PC-9 (cell line): ENCODE data around the gene CROCC. TPM values are rescaled to one million over a fixed set of nuclear protein-coding genes. Genes with fewer than 3 reads are reported as not detected.
"Not testable (repeated sequence)": the region's sequence is repeated elsewhere in the genome, so short reads cannot be mapped to it uniquely, and the experiment has no call there.

Experiments
- BruUV-seq: library from RNA; stranded (reverse); fragments of 400-500 nt; replicated peaks from 2 replicates; lab custom pipeline; 2021; lab: Mats Ljungman, UMichigan
- CTCF ChIA-PET: fragments of 300-600 bp; sonication (Branson Sonifier 250); formaldehyde crosslinking; loops from one replicate; lab custom pipeline; 2022; ENCODE audit warnings: antibody characterized with exemption; lab: Charles Lee
- POLR2A ChIA-PET: fragments of 300-600 bp; sonication (Branson Sonifier 250); formaldehyde crosslinking; loops from one replicate; lab custom pipeline; 2022; ENCODE audit warnings: antibody characterized with exemption; ENCODE audit not compliant: unreplicated experiment; lab: Charles Lee
- DNase-seq, 2 experiments: peaks; one replicate each; pipeline versions ENCODE4 v3.0.0 to v3.0.0-alpha.2; 2015 to 2022; ENCODE audit warnings: mixed read lengths in 1 of 2
- H2AFZ ChIP-seq: fragments of 200-600 bp; sonication (generic); 2 replicates; pipeline ENCODE4 v1.8.1; 2017; ENCODE audit warnings: antibody characterized with exemption
- H3F3A ChIP-seq: fragments of 200-600 bp; sonication (generic); 2 replicates; pipeline ENCODE4 v1.8.1; 2017; ENCODE audit warnings: antibody characterized with exemption, mild to moderate bottlenecking, low read depth; ENCODE audit not compliant: insufficient read depth
- H3K27ac ChIP-seq: fragments of 200-600 bp; sonication (generic); 2 replicates; pipeline ENCODE4 v1.6.1; 2016; ENCODE audit warnings: mixed run types
- H3K27me3 ChIP-seq: fragments of 200-600 bp; sonication (generic); 2 replicates; pipeline ENCODE4 v1.6.1; 2016; ENCODE audit warnings: low read depth, mixed run types; ENCODE audit not compliant: insufficient read depth
- H3K36me3 ChIP-seq: fragments of 200-600 bp; sonication (generic); 2 replicates; pipeline ENCODE4 v1.6.1; 2016; ENCODE audit warnings: low read depth, mixed run types
- H3K4me1 ChIP-seq: fragments of 200-600 bp; sonication (generic); replicated peaks from 2 replicates; pipeline ENCODE4 v1.6.1; 2016; ENCODE audit warnings: mixed run types; ENCODE audit not compliant: insufficient read depth
- H3K4me2 ChIP-seq: fragments of 200-600 bp; sonication (generic); 2 replicates; pipeline ENCODE4 v1.6.1; 2017; ENCODE audit warnings: mixed run types
- H3K4me3 ChIP-seq: fragments of 200-600 bp; sonication (generic); 2 replicates; pipeline ENCODE4 v1.6.1; 2016; ENCODE audit warnings: mixed run types
- H3K79me2 ChIP-seq: fragments of 200-600 bp; sonication (generic); 2 replicates; pipeline ENCODE4 v1.6.1; 2017; ENCODE audit warnings: low read depth, mixed run types
- H3K9me2 ChIP-seq: fragments of 200-600 bp; sonication (generic); 2 replicates; pipeline ENCODE4 v1.8.1; 2017; ENCODE audit warnings: mild to moderate bottlenecking; ENCODE audit not compliant: insufficient read depth
- H3K9me3 ChIP-seq: fragments of 200-600 bp; sonication (generic); 2 replicates; pipeline ENCODE4 v1.8.1; 2016; ENCODE audit warnings: low read depth; ENCODE audit not compliant: insufficient read depth
- H4K20me1 ChIP-seq: fragments of 200-600 bp; sonication (generic); 2 replicates; pipeline ENCODE4 v1.8.1; 2017; ENCODE audit not compliant: insufficient read depth
- EZH2 ChIP-seq: fragments of 200-600 bp; sonication (generic); IDR thresholded peaks from 2 replicates; pipeline ENCODE4 v1.8.0; 2017; ENCODE audit warnings: antibody characterized with exemption, low read depth
- intact Hi-C: fragments of 100-400 bp; cut with micrococcal nuclease; formaldehyde crosslinking; loops from one replicate; pipeline ENCODE4 v1.10.0; 2022; ENCODE audit not compliant: unreplicated experiment
- total RNA-seq: library from RNA; stranded (reverse); gene quantifications from 2 replicates; pipeline ENCODE4 v1.2.3, GENCODE V29; 2021
- TF ChIP-seq, protein P1 (sequence below): fragments of 200-600 bp; sonication (generic); conservative IDR thresholded peaks from 2 replicates; pipeline ENCODE4 v1.6.1; 2017; ENCODE audit warnings: mixed run types, antibody characterized with exemption, mild to moderate bottlenecking, moderate library complexity

The CROCC gene
- total RNA-seq, 1 experiment from 2014 or later, result 18.9 TPM

DNA sequence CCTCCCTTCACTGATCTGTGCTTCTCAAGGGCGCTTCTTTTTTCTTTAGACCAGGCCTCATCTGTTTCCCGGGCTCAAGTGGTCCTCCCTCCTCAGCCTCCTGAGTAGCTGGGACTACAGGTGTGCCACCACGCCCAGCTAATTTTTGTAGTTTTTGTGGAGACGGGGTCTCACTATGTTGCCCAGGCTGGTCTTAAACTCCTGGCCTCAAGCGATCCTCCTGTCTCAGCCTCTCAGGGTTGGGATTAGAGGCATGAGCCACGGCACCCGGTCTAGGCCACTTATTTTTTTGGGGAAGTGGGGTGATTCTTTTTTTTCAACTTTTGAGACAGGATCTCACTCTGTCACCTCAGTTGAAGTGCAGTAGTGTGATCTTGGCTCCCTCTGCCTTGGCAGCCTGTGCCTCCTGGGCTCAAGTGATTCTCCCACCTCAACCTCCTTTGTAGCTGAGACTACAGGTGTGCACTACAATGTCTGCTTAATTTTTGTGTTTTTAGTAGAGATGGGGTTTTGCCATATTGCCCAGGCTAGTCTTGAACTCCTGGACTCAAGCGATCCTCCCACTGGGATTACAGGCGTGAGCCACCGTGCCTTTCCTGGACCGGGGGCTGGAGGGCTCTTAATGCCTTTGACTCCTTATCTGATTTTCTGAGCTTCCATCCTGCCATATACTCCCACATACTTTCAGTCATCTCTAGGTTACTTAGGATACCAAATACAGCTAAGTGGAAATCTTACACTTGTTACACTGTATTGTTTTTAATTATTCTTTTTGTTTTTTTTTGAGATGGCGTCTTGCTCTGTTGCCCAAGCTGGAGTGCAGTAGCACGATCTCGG, 39.8 kb downstream of the CROCC start:
- CTCF ChIA-PET, result interaction anchor here (0.5 to 1.9 kb wide), 4 partner anchors 10 to 341 kb away, joined by 4 to 11 read pairs (median 4); no protein-coding TSS in a partner anchor
- no peak overlapping the region for H2AFZ ChIP-seq
- TF ChIP-seq, protein P1, sequence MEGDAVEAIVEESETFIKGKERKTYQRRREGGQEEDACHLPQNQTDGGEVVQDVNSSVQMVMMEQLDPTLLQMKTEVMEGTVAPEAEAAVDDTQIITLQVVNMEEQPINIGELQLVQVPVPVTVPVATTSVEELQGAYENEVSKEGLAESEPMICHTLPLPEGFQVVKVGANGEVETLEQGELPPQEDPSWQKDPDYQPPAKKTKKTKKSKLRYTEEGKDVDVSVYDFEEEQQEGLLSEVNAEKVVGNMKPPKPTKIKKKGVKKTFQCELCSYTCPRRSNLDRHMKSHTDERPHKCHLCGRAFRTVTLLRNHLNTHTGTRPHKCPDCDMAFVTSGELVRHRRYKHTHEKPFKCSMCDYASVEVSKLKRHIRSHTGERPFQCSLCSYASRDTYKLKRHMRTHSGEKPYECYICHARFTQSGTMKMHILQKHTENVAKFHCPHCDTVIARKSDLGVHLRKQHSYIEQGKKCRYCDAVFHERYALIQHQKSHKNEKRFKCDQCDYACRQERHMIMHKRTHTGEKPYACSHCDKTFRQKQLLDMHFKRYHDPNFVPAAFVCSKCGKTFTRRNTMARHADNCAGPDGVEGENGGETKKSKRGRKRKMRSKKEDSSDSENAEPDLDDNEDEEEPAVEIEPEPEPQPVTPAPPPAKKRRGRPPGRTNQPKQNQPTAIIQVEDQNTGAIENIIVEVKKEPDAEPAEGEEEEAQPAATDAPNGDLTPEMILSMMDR, result no peak
- TF ChIP-seq EZH2, result no peak
- no TSS peak for BruUV-seq
- peak overlapping the region; percentile 66; the same call in 1 of the 2 replicates for H3K4me2 ChIP-seq
- H3K9me3 ChIP-seq, result no peaks in the 10 kb centered on the region
- no peaks in the 10 kb centered on the region for H4K20me1 ChIP-seq
- H3K27me3 ChIP-seq, result no peaks in the 10 kb centered on the region
- H3F3A ChIP-seq, result peaks cover 3% of the 10 kb centered on the region; the same call in 1 of the 2 replicates
- peak overlapping the region; percentile 44; the same call in 1 of the 2 replicates for H3K4me3 ChIP-seq
- no peaks in the 10 kb centered on the region for H3K9me2 ChIP-seq
- H3K36me3 ChIP-seq, result no peaks in the 10 kb centered on the region
- H3K27ac ChIP-seq, result no peak overlapping the region
- H3K4me1 ChIP-seq, result no peaks in the 10 kb centered on the region
- intact Hi-C loops, result loop anchor here (2.0 kb wide), 1 partner anchor 49 kb away; the partner anchor contains the start of gene ATP13A2
- POLR2A ChIA-PET, result interaction anchor here (0.6 kb wide), 2 partner anchors 343 to 1180 kb away, joined by 4 to 10 read pairs; no protein-coding TSS in a partner anchor
- no peaks in the 10 kb centered on the region for H3K79me2 ChIP-seq
- DNase-seq, result no peak

DNA sequence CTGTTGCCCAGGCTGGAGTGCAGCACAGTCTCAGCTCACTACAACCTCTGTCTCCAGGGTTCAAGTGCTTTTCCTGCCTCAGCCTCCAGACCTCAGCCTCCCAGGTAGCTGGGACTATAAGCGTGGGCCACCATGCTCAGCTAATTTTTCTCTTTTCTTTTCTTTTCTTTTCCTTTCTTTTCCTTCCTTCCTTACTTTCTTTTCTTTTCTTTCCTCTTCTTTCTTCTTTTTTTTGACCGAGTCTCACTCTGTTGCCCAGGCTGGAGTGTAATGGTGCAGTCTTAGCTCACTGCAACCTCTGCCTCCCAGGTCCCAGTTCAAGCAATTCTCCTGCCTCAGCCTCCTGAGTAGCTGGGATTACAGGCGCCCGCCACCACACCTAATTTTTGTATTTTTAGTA, 42.4 kb downstream of the CROCC start:
- H4K20me1 ChIP-seq, H3K9me3 ChIP-seq, H3K9me2 ChIP-seq, BruUV-seq, H3K27ac ChIP-seq, H3F3A ChIP-seq, CTCF ChIA-PET, DNase-seq, H3K4me3 ChIP-seq, intact Hi-C loops, H3K36me3 ChIP-seq, H3K79me2 ChIP-seq, H3K27me3 ChIP-seq, H2AFZ ChIP-seq, H3K4me1 ChIP-seq, POLR2A ChIA-PET, H3K4me2 ChIP-seq: not testable (repeated sequence)

DNA sequence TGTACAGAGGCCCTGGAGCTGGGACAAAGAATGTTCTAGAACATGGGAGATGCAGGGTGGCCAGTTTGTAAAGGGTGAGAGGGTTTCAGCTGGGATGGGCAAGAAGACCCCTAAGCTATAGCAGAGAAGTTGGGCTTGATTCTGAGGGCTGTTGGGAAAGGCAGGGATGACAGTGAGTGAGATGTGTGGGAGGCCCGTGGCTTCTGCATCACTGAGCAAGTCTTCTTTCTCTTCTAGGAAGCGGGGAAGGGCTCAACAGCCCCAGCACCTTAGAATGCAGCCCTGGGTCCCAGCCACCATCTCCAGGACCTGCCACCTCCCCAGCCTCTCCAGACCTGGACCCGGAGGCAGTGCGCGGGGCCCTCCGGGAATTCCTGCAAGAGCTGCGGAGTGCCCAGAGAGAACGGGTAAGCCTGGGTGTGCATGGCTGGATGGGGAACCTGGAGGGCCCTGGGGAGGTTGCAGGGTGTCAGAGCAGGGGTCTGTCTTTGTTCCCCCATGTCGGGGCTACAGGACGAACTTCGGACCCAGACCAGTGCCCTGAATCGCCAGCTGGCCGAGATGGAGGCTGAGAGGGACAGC, 43.8 kb downstream of the CROCC start:
- Histone ChIP-seq H2AFZ (no peak overlapping the region), H3K79me2 (no peaks in the 10 kb centered on the region), H4K20me1 (no peaks in the 10 kb centered on the region), H3K9me3 (no peaks in the 10 kb centered on the region), H3K9me2 (no peaks in the 10 kb centered on the region), H3K36me3 (no peaks in the 10 kb centered on the region), H3K4me1 (no peaks in the 10 kb centered on the region), H3K27me3 (no peaks in the 10 kb centered on the region), H3K4me2 (no peak overlapping the region), H3F3A (peaks cover 3% of the 10 kb centered on the region; the same call in 1 of the 2 replicates), H3K27ac (no peak overlapping the region), H3K4me3 (no peak overlapping the region)
- POLR2A ChIA-PET, result no interaction called here
- intact Hi-C loops, result no loop called here
- no peak for TF ChIP-seq EZH2
- TF ChIP-seq, protein P1, result no peak
- no TSS peak for BruUV-seq
- no peak for DNase-seq
- CTCF ChIA-PET, result no interaction called here
